ENCODE results near the gene SLC66A3.

- TF ChIP-seq CTCF (IDR thresholded peaks at IDR 0.05; ENCODE audit: low read depth, low read length): no peak
- no peak for TF ChIP-seq EZH2phosphoT487 (IDR thresholded peaks at IDR 0.05; ENCODE audit: low read depth)
Observed at GRCh38 chr2:11140492-11140891, 14.8 kb upstream of the SLC66A3 start.

All from OCI-LY3 (cell line).